HG02763 (cell line): ENCODE measurements around the gene FBXO17.
A peak's percentile ranks its signal among the peaks of the same experiment; 100 is the strongest.
"Not testable (repeated sequence)": the region's sequence is repeated elsewhere in the genome, so short reads cannot be mapped to it uniquely, and the experiment has no call there.

ENCODE experiments used
- ATAC-seq: cut with Tn5 transposase; IDR thresholded peaks from one replicate; pipeline ENCODE4 v1.9.1; 2021; ENCODE audit warnings: mild to moderate bottlenecking, moderate library complexity; ENCODE audit not compliant: unreplicated experiment

The FBXO17 gene

GRCh38 chr19:38945562-38946228, 29.8 kb downstream of the FBXO17 start:
- no peak for ATAC-seq

GRCh38 chr19:38944981-38945506, 30.5 kb downstream of the FBXO17 start:
- no peak for ATAC-seq

GRCh38 chr19:38942471-38943181, 32.9 kb downstream of the FBXO17 start:
- ATAC-seq = no peak

GRCh38 chr19:38941979-38942378, 33.6 kb downstream of the FBXO17 start:
- ATAC-seq = no peak

- ATAC-seq = not testable (repeated sequence)
Measured at GRCh38 chr19:38941466-38941865, 34.1 kb downstream of the FBXO17 start.

GRCh38 chr19:38939957-38940356, 35.6 kb downstream of the FBXO17 start:
- ATAC-seq = no peak

- ATAC-seq = no peak
Measured at GRCh38 chr19:38933544-38933943, 42.0 kb downstream of the FBXO17 start.

- ATAC-seq = no peak
Measured at GRCh38 chr19:38932425-38933179, 42.9 kb downstream of the FBXO17 start.

- no peak for ATAC-seq
Measured at GRCh38 chr19:38931521-38931793, 44.1 kb downstream of the FBXO17 start.

GRCh38 chr19:38930776-38931520, 44.6 kb downstream of the FBXO17 start, which contains the start of gene MRPS12:
Gene MRPS12 (plus strand): TSS chr19:38930944. CDS start chr19:38931295, 351 bp downstream.
- peak; percentile 93 for ATAC-seq

- peak; percentile 74 for ATAC-seq
Measured at GRCh38 chr19:38929929-38930775, 45.4 kb downstream of the FBXO17 start, which contains the start of gene SARS2. Gene SARS2 (minus strand): TSS chr19:38930763. CDS start chr19:38930736, 27 bp downstream.

- ATAC-seq = no peak
Measured at GRCh38 chr19:38928391-38929001, 47.0 kb downstream of the FBXO17 start.

GRCh38 chr19:38924388-38924787, 51.2 kb downstream of the FBXO17 start:
- ATAC-seq = no peak

GRCh38 chr19:38922482-38922881, 53.1 kb downstream of the FBXO17 start:
- ATAC-seq = no peak

GRCh38 chr19:38921420-38922274, 53.9 kb downstream of the FBXO17 start:
- no peak for ATAC-seq

GRCh38 chr19:38920602-38921419, 54.7 kb downstream of the FBXO17 start:
- no peak for ATAC-seq

GRCh38 chr19:38919837-38920601, 55.5 kb downstream of the FBXO17 start:
- ATAC-seq = no peak
